Measurements from ENCODE around the gene TRAPPC14.

Gene TRAPPC14

GRCh38 chr7:100177045-100178001, 18.8 kb upstream of the TRAPPC14 start, which contains the start of the genes GPC2 and STAG3 (continued):
- TF ChIP-seq ZSCAN5A (tag by site-specific recombination; IDR thresholded peaks at IDR 0.05) = no peak

- no peak overlapping the region for H3K27ac ChIP-seq (ENCODE audit: extremely low read depth, low read depth, low read length)
- CTCF ChIA-PET = interaction anchor here (0.9 to 2.2 kb wide), 4 partner anchors 10 to 44 kb away, joined by 4 to 7 read pairs (median 6); no protein-coding TSS in a partner anchor
- no peak for TF ChIP-seq GLI2 (tag by site-specific recombination; IDR thresholded peaks at IDR 0.05; ENCODE audit: borderline replicate concordance, low read depth)
- 0 out of 2 replicates have a peak, but pooled peaks have one; percentile 20 for TF ChIP-seq ZEB2 (tag by site-specific recombination; IDR thresholded peaks at IDR 0.05)
Observed at GRCh38 chr7:100176096-100177044, 17.8 kb upstream of the TRAPPC14 start.

GRCh38 chr7:100175296-100175935, 16.9 kb upstream of the TRAPPC14 start:
- CTCF ChIA-PET = interaction anchor here (0.9 to 2.2 kb wide), 3 partner anchors 11 to 43 kb away, joined by 4 to 7 read pairs (median 6); no protein-coding TSS in a partner anchor
- H3K4me1 ChIP-seq (ENCODE audit: control insufficient read depth, insufficient read depth, low read length) = no peaks in the 10 kb centered on the region
- POLR2A ChIA-PET = interaction anchor here (1.2 kb wide), 1 partner anchor 27 kb away, joined by 4 read pairs; the partner anchor contains the start of gene LAMTOR4

More at GRCh38 chr7:100176096-100177044, 17.8 kb upstream of the TRAPPC14 start:
- POLR2A ChIA-PET = interaction anchor here (0.6 to 1.9 kb wide), 7 partner anchors 9 to 252 kb away, joined by 3 to 14 read pairs (median 4); partner anchors contain the start of genes GAL3ST4, LAMTOR4, MBLAC1 and ZCWPW1
- H3K4me3 ChIP-seq (ENCODE audit: low read depth, low read length) = peak overlapping the region; percentile 66
- no peaks in the 10 kb centered on the region for H3K36me3 ChIP-seq (ENCODE audit: control insufficient read depth in 2 of 2, insufficient read depth in 1 of 2, low read length in 2 of 2)
- H3K9me3 ChIP-seq (ENCODE audit: control insufficient read depth, insufficient read depth, low read depth, low read length) = no peaks in the 10 kb centered on the region
- no peaks in the 10 kb centered on the region for H3K4me1 ChIP-seq (ENCODE audit: control insufficient read depth, insufficient read depth, low read length)

GRCh38 chr7:100174582-100174981, 16.1 kb upstream of the TRAPPC14 start:
- CTCF ChIA-PET = no interaction called here
- POLR2A ChIA-PET = no interaction called here
- Histone ChIP-seq H3K36me3 (ENCODE audit: control insufficient read depth in 2 of 2, insufficient read depth in 1 of 2, low read length in 2 of 2) (no peaks in the 10 kb centered on the region), H3K4me3 (ENCODE audit: low read depth, low read length) (no peak overlapping the region), H3K4me1 (ENCODE audit: control insufficient read depth, insufficient read depth, low read length) (no peaks in the 10 kb centered on the region), H3K9me3 (ENCODE audit: control insufficient read depth, insufficient read depth, low read depth, low read length) (no peaks in the 10 kb centered on the region), H3K27ac (ENCODE audit: extremely low read depth, low read depth, low read length) (no peak overlapping the region)
- no peak for TF ChIP-seq ZBTB11 (tag by site-specific recombination; conservative IDR thresholded peaks at IDR 0.05; ENCODE audit: low read depth)
- no peak for TF ChIP-seq ZNF513 (tag by site-specific recombination; IDR thresholded peaks at IDR 0.05)
- TF ChIP-seq ZNF701 (tag by site-specific recombination; IDR thresholded peaks at IDR 0.05) = no peak
- no peak for TF ChIP-seq ELK4 (IDR thresholded peaks at IDR 0.05; ENCODE audit: borderline replicate concordance, low read depth, low read length)
- no peak for TF ChIP-seq ZIC2 (tag by site-specific recombination; IDR thresholded peaks at IDR 0.05)

More at GRCh38 chr7:100175296-100175935, 16.9 kb upstream of the TRAPPC14 start:
- Histone ChIP-seq H3K4me3 (ENCODE audit: low read depth, low read length) (no peak overlapping the region), H3K27ac (ENCODE audit: extremely low read depth, low read depth, low read length) (no peak overlapping the region), H3K9me3 (ENCODE audit: control insufficient read depth, insufficient read depth, low read depth, low read length) (no peaks in the 10 kb centered on the region), H3K36me3 (ENCODE audit: control insufficient read depth in 2 of 2, insufficient read depth in 1 of 2, low read length in 2 of 2) (no peaks in the 10 kb centered on the region)
- TF ChIP-seq KLF9 (tag by site-specific recombination; IDR thresholded peaks at IDR 0.05; ENCODE audit: low read depth) (no peak), ZNF362 (tag by site-specific recombination; IDR thresholded peaks at IDR 0.05) (no peak), ZBTB20 (tag by site-specific recombination; IDR thresholded peaks at IDR 0.05) (no peak), ZNF239 (tag by site-specific recombination; IDR thresholded peaks at IDR 0.05) (no peak), ZNF830 (tag by site-specific recombination; IDR thresholded peaks at IDR 0.05; ENCODE audit: low read depth) (no peak), ZSCAN16 (tag by site-specific recombination; IDR thresholded peaks at IDR 0.05) (no peak), ZBTB8A (tag by site-specific recombination; IDR thresholded peaks at IDR 0.05) (no peak), ZNF10 (tag by site-specific recombination; IDR thresholded peaks at IDR 0.05) (no peak)

Measured in HEK293 (cell line).